Fibroblast of skin of left quadriceps (primary cell): ENCODE measurements around the gene TNFRSF6B.

ENCODE experiments used
- DNase-seq, 2 experiments: peaks; one replicate each; pipeline ENCODE4 v3.0.0-alpha.2; 2013; ENCODE audit warnings: low read depth in 2 of 2

The TNFRSF6B gene

GRCh38 chr20:63685269-63686026, 11.0 kb upstream of the TNFRSF6B start:
- DNase-seq = no peak

GRCh38 chr20:63686094-63686491, 10.4 kb upstream of the TNFRSF6B start:
- no peak for DNase-seq

- no peak for DNase-seq
Observed at GRCh38 chr20:63686492-63687321, 9.7 kb upstream of the TNFRSF6B start.

- no peak for DNase-seq
Observed at GRCh38 chr20:63687419-63688178, 8.9 kb upstream of the TNFRSF6B start.

GRCh38 chr20:63688228-63689045, 8.0 kb upstream of the TNFRSF6B start:
- DNase-seq = no peak

GRCh38 chr20:63689046-63690002, 7.1 kb upstream of the TNFRSF6B start:
- no peak for DNase-seq

- DNase-seq = no peak
Observed at GRCh38 chr20:63690003-63690897, 6.2 kb upstream of the TNFRSF6B start.

- DNase-seq = no peak
Observed at GRCh38 chr20:63690898-63691710, 5.3 kb upstream of the TNFRSF6B start.

- DNase-seq = no peak
Observed at GRCh38 chr20:63691711-63692435, 4.6 kb upstream of the TNFRSF6B start.

- DNase-seq = no peak
Observed at GRCh38 chr20:63692436-63693082, 3.9 kb upstream of the TNFRSF6B start.

- DNase-seq = no peak
Observed at GRCh38 chr20:63693083-63693732, 3.2 kb upstream of the TNFRSF6B start.

- DNase-seq = no peak
Observed at GRCh38 chr20:63693733-63694583, 2.5 kb upstream of the TNFRSF6B start.

- DNase-seq = no peak
Observed at GRCh38 chr20:63694584-63695423, 1.6 kb upstream of the TNFRSF6B start.

GRCh38 chr20:63695424-63696305, 787 bp upstream of the TNFRSF6B start:
- no peak for DNase-seq
